ENCODE results near the gene TAMM41.
"Not testable (repeated sequence)": the region's sequence is repeated elsewhere in the genome, so short reads cannot be mapped to it uniquely, and the experiment has no call there.

The TAMM41 gene, protein sequence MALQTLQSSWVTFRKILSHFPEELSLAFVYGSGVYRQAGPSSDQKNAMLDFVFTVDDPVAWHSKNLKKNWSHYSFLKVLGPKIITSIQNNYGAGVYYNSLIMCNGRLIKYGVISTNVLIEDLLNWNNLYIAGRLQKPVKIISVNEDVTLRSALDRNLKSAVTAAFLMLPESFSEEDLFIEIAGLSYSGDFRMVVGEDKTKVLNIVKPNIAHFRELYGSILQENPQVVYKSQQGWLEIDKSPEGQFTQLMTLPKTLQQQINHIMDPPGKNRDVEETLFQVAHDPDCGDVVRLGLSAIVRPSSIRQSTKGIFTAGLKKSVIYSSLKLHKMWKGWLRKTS

DNA sequence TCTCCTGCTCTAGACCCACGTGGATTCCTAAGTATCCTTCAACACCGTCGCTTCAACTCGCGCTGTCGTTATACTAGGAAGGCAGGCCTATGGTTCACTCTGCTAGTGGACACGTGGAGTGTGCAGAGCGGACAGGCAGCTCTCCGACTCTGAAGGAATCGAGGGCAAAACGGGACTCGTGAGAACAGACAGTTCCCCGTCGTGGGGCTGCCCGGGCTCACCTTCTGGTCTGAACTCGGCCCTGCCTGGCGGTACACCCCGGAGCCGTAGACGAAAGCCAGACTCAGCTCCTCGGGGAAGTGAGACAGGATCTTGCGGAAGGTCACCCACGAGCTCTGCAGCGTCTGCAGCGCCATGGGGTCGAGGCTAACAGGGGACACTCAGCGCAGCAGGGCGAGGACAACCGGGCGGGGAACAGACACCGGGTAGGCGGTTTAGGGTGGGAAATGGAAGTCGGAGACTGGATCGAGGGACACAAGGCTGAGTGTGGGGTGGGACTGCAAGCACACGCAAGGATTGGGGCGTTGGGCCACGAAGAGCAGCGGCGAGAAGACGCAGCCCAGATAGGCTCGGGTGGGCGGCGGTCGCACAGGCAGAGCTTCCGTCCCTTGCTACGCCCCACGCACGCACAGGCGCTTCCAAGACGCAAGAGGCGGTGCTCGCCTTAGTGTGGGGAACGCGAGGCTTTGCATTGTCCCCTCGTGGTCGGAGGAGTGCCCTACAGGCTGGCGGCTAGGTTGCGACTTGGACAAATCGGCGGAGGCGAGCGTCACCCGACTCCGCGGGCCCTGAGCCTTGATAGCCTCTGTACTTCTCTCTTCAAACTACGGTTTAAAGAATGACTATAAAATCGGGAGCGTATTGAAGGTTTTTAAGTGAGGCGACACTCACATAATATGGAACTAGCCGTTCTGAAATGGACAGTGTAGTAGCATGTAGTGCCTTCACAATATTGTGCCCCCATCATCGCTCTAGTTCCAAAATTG lies at the start of gene TAMM41:
Gene TAMM41 (minus strand): TSS at position 605 of the 986 bp plus-strand sequence. CDS start 249 bp downstream, at position 356.
- peak; percentile 95 for DNase-seq

DNA sequence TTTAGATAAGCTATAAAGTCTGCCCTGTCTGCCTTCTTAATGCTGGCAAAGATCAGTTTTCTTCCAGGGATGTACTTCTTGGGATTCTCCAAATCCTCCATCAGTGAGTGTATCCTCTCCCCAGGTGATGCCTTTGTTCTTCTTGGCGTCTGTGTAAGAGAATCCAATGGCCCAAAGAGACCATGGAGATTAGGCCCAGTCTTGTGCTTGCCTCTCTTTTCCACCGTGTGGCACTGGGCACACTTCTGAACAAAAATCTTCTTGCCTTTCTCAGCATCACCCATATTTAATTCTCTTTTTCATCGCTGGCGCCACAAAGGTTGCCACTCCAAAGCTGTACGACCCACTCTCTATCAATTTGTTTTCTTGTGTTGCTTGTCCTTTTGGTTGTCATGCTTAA lies 32.2 kb upstream of the TAMM41 start:
- DNase-seq: peak; percentile 1

DNA sequence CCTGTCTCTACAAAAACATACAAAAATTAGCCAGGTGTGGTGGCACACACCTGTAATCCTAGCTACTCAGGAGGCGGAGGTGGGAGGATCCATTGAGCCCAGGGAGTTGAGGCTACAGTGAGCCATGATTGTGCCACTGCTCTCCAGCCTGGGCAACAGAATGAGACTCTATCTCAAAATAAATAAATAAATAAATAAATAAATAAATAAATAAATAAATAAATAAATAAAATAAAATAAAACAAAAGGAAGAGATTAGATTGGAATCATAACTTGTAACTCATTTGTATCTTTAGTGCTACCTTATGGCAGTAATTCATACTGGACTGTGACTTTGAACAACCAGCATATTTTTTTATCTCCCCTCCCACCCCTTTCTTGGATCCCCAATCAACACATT lies 28.0 kb upstream of the TAMM41 start:
- not testable (repeated sequence) for DNase-seq

DNA sequence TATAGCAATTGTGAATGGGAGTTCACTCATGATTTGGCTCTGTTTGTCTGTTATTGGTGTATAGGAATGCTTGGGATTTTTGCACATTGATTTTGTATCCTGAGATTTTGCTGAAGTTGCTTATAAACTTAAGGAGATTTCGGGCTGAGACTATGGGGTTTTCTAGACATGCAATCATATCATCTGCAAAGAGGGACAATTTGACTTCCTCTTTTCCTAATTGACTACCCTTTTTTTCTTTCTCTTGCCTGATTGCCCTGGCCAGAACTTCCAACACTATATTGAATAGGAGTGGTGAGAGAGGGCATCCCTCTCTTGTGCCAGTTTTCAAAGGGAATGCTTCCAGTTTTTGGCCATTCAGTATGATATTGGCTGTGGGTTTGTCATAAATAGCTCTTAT lies 17.1 kb upstream of the TAMM41 start:
- not testable (repeated sequence) for DNase-seq

DNA sequence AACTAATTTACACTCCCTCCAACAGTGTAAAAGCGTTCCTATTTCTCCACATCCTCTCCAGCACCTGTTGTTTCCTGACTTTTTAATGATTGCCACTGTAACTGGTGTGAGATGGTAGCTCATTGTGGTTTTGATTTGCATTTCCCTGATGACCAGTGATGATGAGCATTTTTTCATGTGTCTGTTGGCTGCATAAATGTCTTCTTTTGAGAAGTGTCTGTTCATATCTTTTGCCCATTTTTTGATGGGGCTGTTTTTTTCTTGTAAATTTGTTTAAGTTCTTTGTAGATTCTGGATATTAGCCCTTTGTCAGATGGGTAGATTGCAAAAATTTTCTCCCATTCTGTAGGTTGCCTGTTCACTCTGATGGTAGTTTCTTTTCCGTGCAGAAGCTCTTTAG lies 15.9 kb upstream of the TAMM41 start:
- not testable (repeated sequence) for DNase-seq

DNA sequence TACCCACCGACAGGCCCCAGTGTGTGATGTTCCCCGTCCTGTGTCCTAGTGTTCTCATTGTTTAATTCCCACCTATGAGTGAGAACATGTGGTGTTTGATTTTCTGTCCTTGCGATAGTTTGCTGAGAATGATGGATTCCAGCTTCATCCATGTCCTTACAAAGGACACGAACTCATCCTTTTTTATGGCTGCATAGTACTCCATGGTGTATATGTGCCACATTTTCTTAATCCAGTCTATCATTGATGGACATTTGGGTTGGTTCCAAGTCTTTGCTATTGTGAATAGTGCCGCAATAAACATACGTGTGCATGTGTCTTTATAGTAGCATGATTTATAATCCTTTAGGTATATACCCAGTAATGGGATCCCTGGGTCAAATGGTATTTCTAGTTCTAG lies 15.5 kb upstream of the TAMM41 start:
- DNase-seq: not testable (repeated sequence)

DNA sequence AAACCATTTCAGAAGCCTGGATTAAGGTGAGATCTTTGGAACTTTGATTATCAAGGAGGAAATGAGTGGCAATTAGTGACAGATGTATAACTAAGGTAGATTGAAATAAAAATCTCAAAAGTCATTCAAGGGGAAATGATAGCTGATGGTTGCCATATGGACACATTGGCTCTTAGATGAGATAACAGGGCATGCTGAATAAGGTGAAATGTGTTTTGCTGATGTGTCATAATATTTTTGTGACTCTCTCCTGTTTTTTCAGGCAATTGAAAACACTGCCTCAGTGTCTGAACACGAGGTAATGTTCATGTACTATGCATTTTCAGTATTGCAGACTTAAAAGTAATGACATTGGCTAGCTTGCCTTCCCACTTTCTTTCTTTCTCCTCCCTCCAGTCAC lies 13.5 kb upstream of the TAMM41 start:
- not testable (repeated sequence) for DNase-seq

DNA sequence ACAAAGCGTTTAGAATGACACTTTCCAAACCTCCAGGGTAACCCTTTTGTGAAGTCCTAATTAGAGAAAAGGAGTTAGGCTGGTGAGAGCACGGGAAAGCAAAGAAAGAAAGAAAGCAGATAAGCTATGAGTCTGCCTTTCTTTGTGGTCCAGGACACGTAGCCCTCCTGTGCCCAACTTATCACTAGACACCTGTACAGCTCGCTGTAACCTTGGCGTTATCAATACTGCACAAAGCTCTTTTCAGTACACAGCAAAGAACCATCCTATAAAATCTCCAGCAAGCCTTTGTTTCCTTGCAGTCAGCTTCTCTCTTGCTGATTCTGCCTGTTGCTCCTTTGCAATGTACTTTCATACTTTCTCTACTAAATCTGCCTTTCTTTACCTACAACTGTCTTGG lies 6.8 kb upstream of the TAMM41 start:
- DNase-seq: no peak

DNA sequence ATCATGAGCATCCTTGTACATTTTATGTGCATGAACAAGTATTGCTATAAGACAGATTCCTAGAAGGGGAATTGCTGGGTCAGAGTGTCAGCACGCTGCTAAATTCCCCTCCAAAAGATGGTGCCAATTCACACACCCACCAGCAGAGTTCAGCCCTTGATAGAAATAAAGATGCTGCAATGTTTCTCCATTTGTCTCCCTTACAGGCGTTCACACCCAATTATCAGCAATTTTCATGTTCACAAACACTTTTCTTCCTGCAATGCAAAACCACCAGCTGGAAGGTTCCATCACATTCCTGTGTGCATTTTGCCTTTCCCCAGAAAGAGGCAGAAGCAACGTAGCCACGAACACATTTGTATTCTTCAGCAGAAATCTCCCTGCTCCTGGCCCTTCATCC lies 3.3 kb upstream of the TAMM41 start:
- no peak for DNase-seq

DNA sequence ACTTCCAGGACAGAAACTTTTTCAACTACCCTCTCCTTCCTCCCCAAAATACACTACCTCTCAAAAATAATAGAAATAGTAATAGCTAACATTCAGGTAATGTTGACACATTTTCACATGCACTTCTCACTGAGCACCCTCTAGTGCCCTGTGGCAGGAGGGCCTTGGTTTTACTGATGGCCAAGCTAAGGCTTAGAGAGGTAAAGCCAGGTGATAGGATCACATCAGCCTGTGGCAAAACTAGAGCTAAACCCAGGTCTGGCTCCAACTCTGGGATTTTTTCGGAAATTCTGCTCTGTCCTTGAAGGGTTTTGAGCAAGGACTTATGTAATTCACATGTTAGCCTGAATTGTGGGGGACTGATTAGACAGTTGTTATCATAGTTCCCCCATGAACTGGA lies 922 bp upstream of the TAMM41 start:
- peak; percentile 18 for DNase-seq

DNA sequence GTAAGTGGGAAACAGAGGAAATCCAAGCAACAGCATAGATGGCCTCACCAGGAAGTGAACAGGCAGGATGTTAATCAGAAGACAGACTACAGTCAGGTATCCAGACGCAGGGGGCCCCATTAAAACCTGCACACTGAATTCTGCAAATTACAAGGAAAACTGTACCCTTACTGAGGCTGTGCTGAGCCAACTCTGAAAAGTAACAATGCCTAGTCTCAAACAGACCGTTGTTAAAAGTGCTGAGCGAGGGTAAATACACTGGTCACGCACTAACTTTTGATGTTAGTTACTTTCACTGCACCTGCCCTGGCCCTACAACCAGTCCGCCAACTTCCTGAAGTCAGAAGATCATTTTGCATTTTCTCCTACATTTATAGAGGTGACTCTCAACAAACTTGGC lies 1.0 kb downstream of the TAMM41 start:
- DNase-seq: peak; percentile 39

DNA sequence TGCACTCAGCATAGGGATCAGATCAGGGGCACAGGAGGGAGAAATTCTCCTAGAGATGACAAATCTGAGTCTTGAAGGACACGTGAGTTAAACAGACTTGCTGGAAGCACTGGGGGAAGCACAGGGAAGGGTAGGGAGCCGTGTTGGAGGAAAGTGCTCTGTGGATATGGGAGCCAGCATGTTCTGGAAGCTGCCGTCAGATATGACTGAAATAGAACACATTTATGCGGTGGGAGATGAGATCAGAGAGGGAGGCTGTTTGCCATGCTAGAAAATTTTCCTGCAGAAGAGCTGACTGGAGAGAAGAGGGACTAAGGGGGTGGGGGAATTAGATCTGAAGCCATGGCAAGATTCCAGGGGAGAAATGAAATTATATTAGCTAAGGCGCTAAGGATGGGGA lies 1.8 kb downstream of the TAMM41 start:
- DNase-seq: no peak

DNA sequence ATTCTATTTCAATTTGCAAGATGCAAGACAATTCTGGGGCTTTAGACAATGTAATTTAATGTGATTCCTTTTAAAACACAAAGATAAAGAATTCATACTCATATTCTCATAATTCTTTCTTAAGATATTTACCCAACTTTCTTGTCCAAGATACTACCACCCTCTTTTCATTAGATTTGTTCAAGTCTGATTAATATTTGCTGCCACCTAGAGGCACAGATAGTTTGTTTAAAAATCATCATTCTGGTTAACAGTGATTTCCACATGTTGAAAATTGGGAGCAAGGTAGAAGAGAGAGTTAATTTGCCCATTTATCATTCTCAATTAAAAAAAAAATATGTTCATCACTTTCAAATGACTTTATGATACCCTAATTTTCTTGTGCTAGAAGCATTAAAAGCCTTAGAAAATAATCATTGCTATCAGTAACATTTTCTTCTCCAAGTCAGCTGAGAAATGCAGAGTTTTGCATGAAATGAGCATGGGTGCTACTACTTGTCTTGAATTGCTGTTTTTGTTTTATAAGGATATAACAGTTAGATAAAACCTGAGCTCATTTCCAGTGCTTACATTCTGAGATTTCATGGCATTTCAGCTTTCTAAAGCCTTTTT lies 11.6 kb downstream of the TAMM41 start:
- DNase-seq: peak; percentile 26

DNA sequence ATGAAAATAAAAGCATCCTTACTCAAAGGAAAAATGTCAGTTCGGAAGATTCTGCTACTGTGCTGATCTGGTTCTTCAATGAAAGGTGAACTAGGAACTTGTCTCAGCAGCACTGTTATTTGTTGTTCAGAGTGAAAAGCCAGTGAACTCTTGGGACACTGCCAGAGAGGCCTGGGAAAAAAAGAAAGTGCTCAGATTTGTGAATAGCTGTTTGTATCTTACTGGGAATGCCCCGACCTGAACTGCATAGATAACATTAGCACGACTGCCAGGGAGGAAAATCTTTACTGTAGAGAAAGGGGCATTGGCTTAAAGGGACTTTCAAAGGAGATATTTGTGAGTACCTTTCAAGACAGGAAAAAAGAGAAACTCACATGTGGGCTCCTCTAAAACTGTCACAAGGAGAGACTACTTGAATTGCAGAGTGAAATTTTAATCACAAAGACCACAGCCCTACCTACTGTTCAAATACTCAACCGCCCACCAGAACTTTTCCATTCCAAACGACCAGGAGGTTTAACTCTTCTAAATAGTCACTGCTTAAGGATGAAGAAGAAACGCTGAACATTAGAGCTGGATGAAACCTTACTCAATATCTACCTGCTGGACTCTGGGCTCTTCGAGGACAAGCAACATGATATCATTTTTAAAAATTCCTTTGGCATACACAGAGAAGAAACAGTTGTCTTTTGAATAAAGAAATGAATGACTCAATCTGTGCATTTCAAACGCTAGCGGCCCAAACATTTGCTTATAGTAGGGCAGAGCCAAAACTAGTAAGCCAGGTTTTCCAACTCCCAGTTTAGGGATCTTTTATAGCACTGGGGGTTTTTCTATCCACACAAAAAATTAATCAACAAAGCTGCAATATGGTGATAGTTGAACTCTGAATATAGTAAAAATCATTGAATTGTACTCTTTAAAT lies 13.4 kb downstream of the TAMM41 start:
- DNase-seq: no peak

DNA sequence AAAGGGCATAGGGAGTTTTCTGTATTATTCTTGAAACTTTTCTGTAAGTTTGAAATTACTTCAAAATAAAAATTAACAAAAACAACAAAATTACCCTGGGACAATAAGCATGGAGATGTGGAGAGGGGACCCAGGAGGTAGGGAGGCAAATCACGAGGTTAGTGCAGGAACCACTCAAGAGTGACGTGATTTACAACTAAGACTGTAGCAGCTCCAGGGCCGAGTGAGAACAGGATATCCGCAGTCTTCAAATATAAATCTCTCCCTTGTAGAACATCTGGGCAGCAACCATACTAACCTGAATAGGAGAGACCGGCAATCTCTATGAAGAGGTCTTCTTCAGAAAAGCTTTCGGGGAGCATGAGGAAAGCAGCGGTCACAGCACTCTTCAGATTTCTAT lies 17.3 kb downstream of the TAMM41 start:
- no peak for DNase-seq

DNA sequence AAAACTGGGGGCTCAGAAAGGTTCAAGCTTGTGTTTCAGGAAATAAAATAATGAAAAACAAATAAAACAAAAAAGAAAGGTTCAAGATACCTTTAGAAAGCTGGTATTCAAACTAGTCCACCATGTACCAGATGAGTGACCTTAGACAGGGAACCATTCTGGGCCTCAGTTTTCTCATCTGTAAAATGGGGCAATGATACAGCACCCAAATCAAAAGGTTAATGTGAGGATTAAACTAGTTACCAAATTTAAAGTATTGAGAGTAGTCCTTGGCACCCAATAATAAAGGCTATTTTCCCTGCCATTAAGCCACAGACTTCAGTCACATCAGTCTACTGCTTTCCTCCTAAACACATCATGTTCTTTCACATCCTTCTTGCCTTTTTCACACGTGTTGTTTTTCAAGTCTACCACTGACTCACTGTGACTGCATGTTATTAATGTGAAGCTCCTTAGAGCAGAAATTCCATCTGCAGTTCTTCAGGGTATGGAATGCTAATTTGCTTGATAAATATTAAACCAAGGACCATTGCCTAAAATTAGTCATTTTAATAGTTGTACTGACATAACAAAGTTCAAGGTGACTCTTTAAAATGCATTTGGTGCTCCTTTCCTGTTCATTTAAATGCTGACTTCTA lies 19.9 kb downstream of the TAMM41 start:
- DNase-seq: no peak

DNA sequence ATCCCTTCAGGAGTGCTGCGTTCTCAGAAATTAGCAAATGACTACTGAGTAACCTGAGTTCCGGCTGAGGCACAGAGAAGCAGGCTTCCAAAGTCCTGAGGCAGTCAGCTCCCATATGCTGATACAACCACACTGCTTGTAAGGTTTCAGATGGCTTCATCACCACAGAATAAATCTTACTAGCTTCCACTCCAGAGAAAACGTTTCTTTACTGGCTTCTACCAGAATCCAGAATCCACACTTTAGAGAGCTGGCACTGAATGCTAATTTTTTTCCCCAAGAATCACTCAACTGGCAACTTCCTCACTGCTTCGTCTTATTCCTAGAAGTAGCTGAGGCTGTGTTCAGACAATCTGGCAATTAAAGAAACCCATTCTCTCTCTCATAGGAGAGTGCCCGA lies 21.4 kb downstream of the TAMM41 start:
- no peak for DNase-seq

DNA sequence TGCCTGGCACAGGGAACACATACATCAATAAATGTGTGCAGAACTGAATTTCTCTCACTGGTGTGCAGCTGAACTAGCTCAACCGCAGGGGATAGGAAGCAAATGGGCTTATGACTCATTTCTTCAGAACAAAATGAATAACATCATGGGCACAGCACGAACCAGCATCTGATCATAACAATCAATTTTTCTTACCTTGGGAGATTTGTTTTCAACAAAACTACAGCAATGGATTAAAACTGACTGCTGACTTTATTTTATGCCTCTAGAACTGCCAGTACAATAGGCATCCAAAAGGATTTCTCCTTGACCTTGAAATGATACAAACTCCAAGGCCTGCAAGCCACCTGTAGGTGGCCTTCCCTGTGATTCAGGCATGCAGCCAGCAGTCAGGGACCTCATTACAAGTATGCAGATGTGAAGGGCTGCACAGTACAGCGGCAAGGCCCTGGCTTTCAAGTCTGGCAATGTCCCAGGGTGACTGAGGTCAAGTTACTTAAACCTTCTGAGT lies 26.1 kb downstream of the TAMM41 start:
- DNase-seq: peak; percentile 80

DNA sequence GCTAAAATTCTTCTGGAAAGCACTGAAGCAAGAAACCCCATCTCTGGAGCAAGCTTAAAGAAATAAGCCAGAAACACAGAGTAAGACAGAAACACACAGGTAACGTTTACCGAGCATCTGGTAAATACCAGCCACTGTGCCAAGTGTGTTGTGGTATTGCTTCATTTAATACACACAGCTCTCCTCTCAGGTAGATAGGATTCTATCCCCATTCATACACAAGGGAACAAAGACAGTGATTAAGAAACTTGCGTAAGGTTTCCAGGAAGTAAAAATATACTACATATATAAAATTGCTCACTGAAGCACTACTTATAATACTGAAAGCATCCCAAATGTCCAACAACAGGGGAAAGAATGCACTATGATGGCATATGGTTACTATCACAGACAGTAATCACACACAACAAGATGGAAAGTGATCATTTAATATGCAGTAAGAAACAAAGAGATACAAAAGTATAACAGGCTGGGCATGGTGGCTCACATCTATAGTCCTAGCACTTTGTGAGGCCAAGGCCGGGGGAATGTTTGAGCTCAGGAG lies 27.5 kb downstream of the TAMM41 start:
- no peak for DNase-seq

DNA sequence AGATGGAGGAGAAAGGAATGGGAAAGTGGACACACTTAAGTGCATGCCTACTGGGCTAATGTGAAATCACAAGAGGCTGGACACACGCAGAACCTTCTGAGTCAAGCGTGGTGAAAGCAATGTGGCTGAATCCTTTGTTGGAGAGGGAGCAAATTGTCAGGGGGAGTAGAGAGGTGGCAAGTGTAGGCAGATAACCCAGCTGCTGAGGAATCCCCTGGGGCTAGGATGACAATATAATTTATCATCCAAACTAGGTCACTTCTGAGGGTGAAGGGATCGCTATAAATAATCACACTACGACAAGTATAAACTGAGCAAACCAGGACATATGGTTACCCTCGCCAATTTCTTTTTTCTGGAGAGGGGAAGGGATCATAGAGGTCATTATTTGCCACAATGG lies 28.7 kb downstream of the TAMM41 start:
- no peak for DNase-seq

DNA sequence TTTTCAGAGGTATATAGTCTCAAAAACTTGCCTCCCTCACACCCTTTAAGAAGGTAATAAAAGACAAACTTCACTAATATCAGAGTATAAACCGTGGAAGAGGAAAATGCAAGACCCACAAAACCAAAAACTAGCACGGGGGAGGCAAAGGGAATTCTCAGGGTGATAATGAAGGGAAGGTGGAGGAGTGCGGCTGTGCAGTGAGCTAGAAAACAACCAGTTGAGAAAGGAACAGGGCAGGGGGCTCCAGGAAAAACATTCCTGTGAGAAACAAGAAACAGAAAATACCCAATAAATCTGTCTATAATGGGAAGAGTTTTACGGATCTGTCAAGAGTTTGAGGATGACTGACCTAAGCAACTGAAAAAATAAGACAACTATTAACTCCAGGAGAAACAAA lies 31.6 kb downstream of the TAMM41 start:
- DNase-seq: no peak
